Epithelial cell of proximal tubule (primary cell): ENCODE measurements around the gene RPP25L. TPM values are rescaled to one million over a fixed set of nuclear protein-coding genes. Genes with fewer than 3 reads are reported as not detected.
A peak's percentile ranks its signal among the peaks of the same experiment; 100 is the strongest.

Experiments used
- DNase-seq: peaks from one replicate; pipeline ENCODE4 v3.0.0-alpha.2; 2011; ENCODE audit warnings: low read depth
- H3K4me3 ChIP-seq: 2 replicates; pipeline ENCODE4 v1.5.1; 2011; ENCODE audit warnings: low read depth, mild to moderate bottlenecking, low read length
- CTCF ChIP-seq: conservative IDR thresholded peaks from 2 replicates; pipeline ENCODE4 v1.5.1; 2012; ENCODE audit warnings: low read depth, mild to moderate bottlenecking, low read length
- total RNA-seq: library from RNA; depleted of rRNA; stranded (reverse); fragments of >200 nt; gene quantifications from 2 replicates; pipeline ENCODE4 v1.2.3, GENCODE V29; 2015

Gene RPP25L
- total RNA-seq, 1 donor from 2014 or later: 31.5 TPM

GRCh38 chr9:34566322-34566721 lies 45.6 kb downstream of the RPP25L start:
- no peak for TF ChIP-seq CTCF
- no peak for DNase-seq
- no peak overlapping the region for H3K4me3 ChIP-seq

- TF ChIP-seq CTCF: no peak
- no peak for DNase-seq
- H3K4me3 ChIP-seq: no peak overlapping the region
Observed at GRCh38 chr9:34565856-34566255, 46.0 kb downstream of the RPP25L start.

GRCh38 chr9:34564617-34565016 lies 47.3 kb downstream of the RPP25L start:
- no peak for TF ChIP-seq CTCF
- no peak overlapping the region for H3K4me3 ChIP-seq
- DNase-seq: no peak

GRCh38 chr9:34563262-34563661 lies 48.6 kb downstream of the RPP25L start:
- DNase-seq: no peak
- TF ChIP-seq CTCF: no peak

GRCh38 chr9:34562135-34562745 lies 49.7 kb downstream of the RPP25L start:
- peak; percentile 64 for TF ChIP-seq CTCF
- DNase-seq: no peak

More at GRCh38 chr9:34563262-34563661, 48.6 kb downstream of the RPP25L start:
- H3K4me3 ChIP-seq: no peak overlapping the region

GRCh38 chr9:34560599-34561214 lies 51.2 kb downstream of the RPP25L start:
- DNase-seq: no peak
- H3K4me3 ChIP-seq: no peak overlapping the region
- no peak for TF ChIP-seq CTCF

More at GRCh38 chr9:34562135-34562745, 49.7 kb downstream of the RPP25L start:
- no peak overlapping the region for H3K4me3 ChIP-seq

Other genes starting within 250 kb of the RPP25L start
- gene MYORG, start 235.2 kb downstream of the RPP25L start, total RNA-seq: 2.9 and 6.6 TPM in 2 replicates
- 19.9 and 30.7 TPM in 2 replicates for gene FAM219A, start 153.5 kb downstream of the RPP25L start, total RNA-seq
- gene DNAI1, start 153.3 kb downstream of the RPP25L start, total RNA-seq: 0.06 TPM in 1 of 2 replicates, not detected in the other
- 0.22 and 0.75 TPM in 2 replicates for gene ENHO, start 89.1 kb downstream of the RPP25L start, total RNA-seq
- gene CNTFR, start 22.4 kb downstream of the RPP25L start, total RNA-seq: not detected in 2 replicates
- gene DCTN3, start 8.4 kb upstream of the RPP25L start, total RNA-seq: 90.6 and 150 TPM in 2 replicates
- gene ARID3C, start 17.0 kb upstream of the RPP25L start, total RNA-seq: not detected in 2 replicates
- gene SIGMAR1, start 25.7 kb upstream of the RPP25L start, total RNA-seq: 97.9 and 178 TPM in 2 replicates
- 20.3 and 24.5 TPM in 2 replicates for gene GALT, start 34.6 kb upstream of the RPP25L start, total RNA-seq
- 1.8 and 4.7 TPM in 2 replicates for gene IL11RA, start 40.1 kb upstream of the RPP25L start, total RNA-seq
- gene CCL27, start 50.6 kb upstream of the RPP25L start, total RNA-seq: not detected in 2 replicates
- not detected in 2 replicates for gene CCL19, start 79.2 kb upstream of the RPP25L start, total RNA-seq
- not detected in 2 replicates for gene CCL21, start 98.0 kb upstream of the RPP25L start, total RNA-seq